ENCODE data around the gene PLAAT4. TPM values are rescaled to one million over a fixed set of nuclear protein-coding genes. Genes with fewer than 3 reads are reported as not detected.

The PLAAT4 gene
- total and polyA plus RNA-seq, 2 experiments from 2014 or later: 0.69 to 4.6 TPM

GRCh38 chr11:63534895-63535461 is 1.6 kb upstream of the PLAAT4 start (continued):
- TF ChIP-seq CTCF (conservative IDR thresholded peaks at IDR 0.05; ENCODE audit: low read depth in 2 of 2) (no peak), NANOG (IDR thresholded peaks at IDR 0.05; ENCODE audit: borderline replicate concordance) (no peak), REST (IDR thresholded peaks at IDR 0.05; ENCODE audit: unreplicated experiment) (no peak)

- 0 out of 2 replicates have a peak, but pooled peaks cover 8% of the 10 kb centered on the region for H3F3A ChIP-seq (replicated peaks; ENCODE audit: low read depth)
- H3K4me1 Mint-ChIP-seq: peaks cover 32% of the 10 kb centered on the region
- no peak overlapping the region for H3K4me3 ChIP-seq
- no peaks in the 10 kb centered on the region for H3K27me3 ChIP-seq (ENCODE audit: insufficient read depth)
- no peaks in the 10 kb centered on the region for H4K20me1 ChIP-seq (replicated peaks; ENCODE audit: insufficient read depth)
- H3K27me3 Mint-ChIP-seq (ENCODE audit: insufficient read depth, low read depth, poor library complexity): peaks cover 11% of the 10 kb centered on the region
- no peak overlapping the region for H3K4me3 Mint-ChIP-seq
- H3K36me3 ChIP-seq (ENCODE audit: insufficient read depth): no peaks in the 10 kb centered on the region
- H2AFZ ChIP-seq: no peak overlapping the region
- DNase-seq (ENCODE audit: low spot score) (no peak), ATAC-seq (no peak)
- peaks cover 10% of the 10 kb centered on the region; the same call in 2 of the 3 replicates for H3K9me3 Mint-ChIP-seq
- peaks cover 6% of the 10 kb centered on the region for H3K36me3 Mint-ChIP-seq (ENCODE audit: low read depth)
- H3K27ac ChIP-seq (ENCODE audit: low read depth): no peak overlapping the region
- H3K4me2 ChIP-seq: no peak overlapping the region
- H3K4me1 ChIP-seq (ENCODE audit: insufficient read depth): peaks cover 18% of the 10 kb centered on the region
- no peaks in the 10 kb centered on the region for H3K79me2 ChIP-seq (replicated peaks; ENCODE audit: insufficient read depth)
- H3K9me2 ChIP-seq (ENCODE audit: insufficient read depth): peaks cover 9% of the 10 kb centered on the region; the same call in 1 of the 2 replicates
- H3K27ac Mint-ChIP-seq: no peak overlapping the region
- TF ChIP-seq ETS1 (IDR thresholded peaks at IDR 0.05) (no peak), JUNB (IDR thresholded peaks at IDR 0.05; ENCODE audit: unreplicated experiment) (no peak), ZNF331 (CRISPR knock-in tag; IDR thresholded peaks at IDR 0.05; ENCODE audit: low read depth) (no peak), NANOG (IDR thresholded peaks at IDR 0.05; ENCODE audit: borderline replicate concordance) (no peak), REST (IDR thresholded peaks at IDR 0.05; ENCODE audit: unreplicated experiment) (no peak), CTCF (conservative IDR thresholded peaks at IDR 0.05; ENCODE audit: low read depth in 2 of 2) (no peak), ZNF114 (CRISPR knock-in tag; IDR thresholded peaks at IDR 0.05) (no peak), STAT1 (IDR thresholded peaks at IDR 0.05; ENCODE audit: unreplicated experiment) (no peak), EZH2 (IDR thresholded peaks at IDR 0.05; ENCODE audit: low read depth, unreplicated experiment) (no peak), CREB1 (CRISPR knock-in tag; IDR thresholded peaks at IDR 0.05; ENCODE audit: low read depth) (no peak), EZH2phosphoT487 (IDR thresholded peaks at IDR 0.05; ENCODE audit: unreplicated experiment) (no peak)
Measured at GRCh38 chr11:63535734-63536133, 874 bp upstream of the PLAAT4 start.
